HepG2 (cell line): ENCODE data around the gene SYTL1. TPM values are rescaled to one million over a fixed set of nuclear protein-coding genes. Genes with fewer than 3 reads are reported as not detected.

ENCODE experiments used
- ATAC-seq: fragments of 200-7000 bp; cut with Tn5 transposase; 3 replicates; pipeline ENCODE4 v1.9.1; 2020; ENCODE audit warnings: mild to moderate bottlenecking, moderate library complexity
- BruUV-seq: library from RNA; stranded (reverse); fragments of 400-500 nt; replicated peaks from 2 replicates; lab custom pipeline; 2021; lab: Mats Ljungman, UMichigan
- CTCF ChIA-PET: fragments of 300-600 bp; formaldehyde crosslinking; extraction: SDS; loops from one replicate; lab custom pipeline; 2021; ENCODE audit warnings: low total read pairs, inconsistent platforms, low intra/inter-chr PET ratio; lab: Yijun Ruan, JAX
- POLR2A ChIA-PET: fragments of 350-600 bp; sonication (Branson Sonifier 250); formaldehyde crosslinking; loops from one replicate; lab custom pipeline; 2020; ENCODE audit warnings: antibody characterized with exemption, inconsistent platforms; lab: Yijun Ruan, JAX
- DNase-seq: peaks from one replicate; pipeline ENCODE4 v3.0.0-alpha.2; 2015; ENCODE audit warnings: low spot score
- FAIRE-seq: peaks from 3 replicates; lab custom pipeline; 2011; peaks lifted over from hg19 to GRCh38; lab: Jason Lieb, UNC
- H2AFZ ChIP-seq: one replicate; pipeline ENCODE4 v1.6.1; 2011; ENCODE audit warnings: low read length, inconsistent platforms
- H3K27ac ChIP-seq: fragments of 300-600 bp; 3 replicates; pipeline ENCODE4 v1.8.0; 2011; ENCODE audit warnings: mixed run types, mild to moderate bottlenecking, mixed read lengths, low read length, inconsistent platforms; ENCODE audit not compliant: insufficient read depth; ENCODE audit errors: extremely low read length
- H3K27me3 ChIP-seq, 2 experiments: fragments of 200-600 bp in 1 of 2; 2 replicates in 1 of 2; 3 replicates in 1 of 2; pipeline versions ENCODE4 v1.6.0 to v1.8.0; 2011; ENCODE audit warnings: low read length in 2 of 2, mild to moderate bottlenecking in 2 of 2, moderate library complexity in 2 of 2, inconsistent platforms in 1 of 2; ENCODE audit not compliant: insufficient read depth in 2 of 2, control insufficient read depth in 1 of 2
- H3K36me3 ChIP-seq, 2 experiments: fragments of 200-600 bp in 1 of 2; replicated peaks in 1 of 2; 2 replicates in 1 of 2; 3 replicates in 1 of 2; pipeline versions ENCODE4 v1.5.1 to v1.8.0; 2011; ENCODE audit warnings: low read length in 2 of 2, inconsistent platforms in 1 of 2; ENCODE audit not compliant: insufficient read depth in 2 of 2, control insufficient read depth in 1 of 2
- H3K4me1 ChIP-seq: 2 replicates; pipeline ENCODE4 v1.5.1; 2012; ENCODE audit warnings: low read length, inconsistent platforms; ENCODE audit not compliant: insufficient read depth
- H3K4me2 ChIP-seq: 2 replicates; pipeline ENCODE4 v1.6.0; 2011; ENCODE audit warnings: low read depth, low read length, inconsistent platforms
- H3K4me3 ChIP-seq, 3 experiments: fragments of 200-600 bp in 1 of 3; sonication (generic), shearing (Covaris generic) in 1 of 3; replicated peaks in 1 of 3; 2 replicates each; pipeline ENCODE4 v1.5.1; 2011 to 2016; ENCODE audit warnings: low read length in 3 of 3, inconsistent platforms in 2 of 3, low read depth in 2 of 3, mild to moderate bottlenecking in 2 of 3, control low read depth in 1 of 3, mixed read lengths in 1 of 3; ENCODE audit not compliant: insufficient read depth in 1 of 3
- H3K79me2 ChIP-seq: one replicate; pipeline ENCODE4 v1.6.1; 2011; ENCODE audit warnings: low read length, inconsistent platforms; ENCODE audit not compliant: insufficient read depth
- H3K9ac ChIP-seq: 2 replicates; pipeline ENCODE4 v1.6.0; 2011; ENCODE audit warnings: mild to moderate bottlenecking, low read depth, low read length, inconsistent platforms; ENCODE audit not compliant: insufficient read depth
- H3K9me3 ChIP-seq: 2 replicates; pipeline ENCODE4 v1.5.1; 2012; ENCODE audit warnings: mild to moderate bottlenecking, low read length
- H4K20me1 ChIP-seq: 2 replicates; pipeline ENCODE4 v1.6.0; 2011; ENCODE audit warnings: inconsistent platforms, mild to moderate bottlenecking, low read length, moderate library complexity; ENCODE audit not compliant: insufficient read depth
- CTCF ChIP-seq: sonication (generic); formaldehyde crosslinking; IDR thresholded peaks from 2 replicates; pipeline ENCODE4 v1.5.0; 2020; ENCODE audit warnings: mild to moderate bottlenecking, missing genetic modification reagents, moderate library complexity
- EED ChIP-seq: sonication (generic); formaldehyde crosslinking; IDR thresholded peaks from 2 replicates; pipeline ENCODE4 v1.5.0; 2020; ENCODE audit warnings: mild to moderate bottlenecking, missing genetic modification reagents
- ISL2 ChIP-seq: sonication (generic); formaldehyde crosslinking; IDR thresholded peaks from 2 replicates; pipeline ENCODE4 v1.5.0; 2020; ENCODE audit warnings: missing genetic modification reagents
- RAD21 ChIP-seq: fragments of 450-650 bp; formaldehyde crosslinking; IDR thresholded peaks from 2 replicates; pipeline ENCODE4 v1.5.0; 2020; ENCODE audit warnings: mild to moderate bottlenecking
- SKI ChIP-seq: fragments of 450-650 bp; IDR thresholded peaks from one replicate; pipeline ENCODE4 v1.6.1; 2018; ENCODE audit warnings: mild to moderate bottlenecking; ENCODE audit not compliant: partially characterized antibody
- SMC3 ChIP-seq: IDR thresholded peaks from 2 replicates; pipeline ENCODE4 v1.6.1; 2011; ENCODE audit warnings: low read length, improper control_type of control experiment
- STAG1 ChIP-seq: sonication (generic); formaldehyde crosslinking; IDR thresholded peaks from 2 replicates; pipeline ENCODE4 v1.4.0; 2020; ENCODE audit warnings: missing genetic modification reagents
- XRCC5 ChIP-seq: fragments of 200-400 bp; formaldehyde crosslinking; optimal IDR thresholded peaks from 2 replicates; pipeline ENCODE3; 2017; ENCODE audit warnings: mild to moderate bottlenecking, low read length
- ZFP91 ChIP-seq: sonication (generic); formaldehyde crosslinking; IDR thresholded peaks from 2 replicates; pipeline ENCODE4 v1.9.0; 2022; ENCODE audit warnings: missing genetic modification reagents, mild to moderate bottlenecking, borderline replicate concordance
- ZSCAN31 ChIP-seq: sonication (generic); formaldehyde crosslinking; IDR thresholded peaks from 2 replicates; pipeline ENCODE4 v1.5.0; 2020; ENCODE audit warnings: low read depth, mild to moderate bottlenecking, missing genetic modification reagents
- WGBS: methylation state at CpG from one replicate; pipeline ENCODE4 v1.1.6; 2017; ENCODE audit warnings: low lambda C conversion rate; 5-methylcytosine and 5-hydroxymethylcytosine counted together
- in situ Hi-C: cut with HindIII; loops from 2 replicates; pipeline ENCODE4 v1.10.0; 2017; ENCODE audit warnings: low pct_unique_long_range_greater_than_20kb; ENCODE audit not compliant: extremely low pct_ligation_motif_present
- intact Hi-C: fragments of 100-400 bp; cut with micrococcal nuclease; formaldehyde crosslinking; loops from one replicate; pipeline ENCODE4 v1.10.0; 2022; ENCODE audit not compliant: unreplicated experiment
- polyA plus RNA-seq, 8 experiments: library from polyadenylated mRNA; depleted of rRNA in 3 of 8; stranded (reverse) in 7 of 8; unstranded in 1 of 8; fragments of >200 nt; fragmentation: Illumina TruSeq in 4 of 8; extraction: Trizol in 4 of 8; gene quantifications; 2 replicates each; pipeline versions ENCODE4 v1.2.1 to v1.2.3, GENCODE V29; 2011 to 2016; ENCODE audit warnings: low read depth in 4 of 8, missing spikeins in 1 of 8, mixed read lengths in 1 of 8; ENCODE audit not compliant: insufficient read depth in 1 of 8
- total RNA-seq, 5 experiments: library from RNA; depleted of rRNA; stranded (reverse); fragments of >200 nt; fragmentation: Illumina TruSeq; extraction: Trizol; gene quantifications; 2 replicates each; pipeline ENCODE4 v1.2.3, GENCODE V29; 2016; ENCODE audit warnings: low read depth in 1 of 5
- TF ChIP-seq, protein P1 (sequence below): sonication (generic); formaldehyde crosslinking; IDR thresholded peaks from 2 replicates; pipeline ENCODE4 v1.4.0; 2020; ENCODE audit warnings: missing genetic modification reagents

Gene SYTL1
- total and polyA plus RNA-seq, 2 of the 13 experiments (the other 11 are each of a cell fraction or from before 2014, with no cell fraction given): 11.1 to 17.8 TPM

DNA sequence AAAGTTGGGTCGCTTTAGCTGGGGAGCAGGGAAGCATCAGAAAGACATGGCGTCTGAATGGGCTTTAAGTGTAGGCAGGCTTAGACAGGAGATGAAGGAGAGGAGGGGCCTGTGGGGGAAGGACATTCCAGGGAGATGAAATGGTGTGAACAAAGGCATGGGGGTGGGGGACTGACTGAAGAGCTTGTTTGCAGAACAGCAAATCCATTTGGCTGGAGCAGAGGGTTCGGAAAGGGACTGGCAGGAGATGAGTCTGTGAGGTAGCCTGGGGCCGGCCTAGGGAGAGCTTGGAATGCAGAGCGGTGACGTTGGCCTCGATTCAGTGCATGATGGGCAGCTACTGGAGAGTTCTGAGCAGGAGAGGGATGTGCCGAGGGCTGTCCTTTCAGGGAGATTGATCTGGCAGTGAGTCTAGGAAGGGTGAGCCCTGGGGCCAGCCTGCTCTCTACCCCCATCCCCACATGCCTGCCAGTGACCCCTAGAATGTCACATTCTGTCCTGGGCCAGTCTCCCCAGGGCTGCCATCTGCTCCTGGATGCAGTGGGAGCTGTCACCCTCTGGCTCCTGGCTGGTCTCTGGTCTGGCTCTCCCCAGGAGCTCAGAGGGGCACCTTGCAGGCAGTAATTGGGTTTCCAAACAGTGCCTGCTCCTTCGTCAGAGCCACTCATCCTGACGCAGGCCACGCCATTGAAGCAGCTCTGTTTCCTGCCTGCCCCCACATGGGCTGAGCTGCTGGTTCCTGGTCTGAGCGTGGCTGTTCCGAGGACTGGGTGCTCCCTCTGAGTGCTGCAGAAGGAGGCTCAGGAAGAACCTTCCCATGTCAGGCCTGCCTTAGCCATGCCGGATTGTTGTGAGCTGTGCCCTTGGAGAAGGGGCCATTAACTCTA lies 42.2 kb upstream of the SYTL1 start (continued):
- TF ChIP-seq, protein P1, sequence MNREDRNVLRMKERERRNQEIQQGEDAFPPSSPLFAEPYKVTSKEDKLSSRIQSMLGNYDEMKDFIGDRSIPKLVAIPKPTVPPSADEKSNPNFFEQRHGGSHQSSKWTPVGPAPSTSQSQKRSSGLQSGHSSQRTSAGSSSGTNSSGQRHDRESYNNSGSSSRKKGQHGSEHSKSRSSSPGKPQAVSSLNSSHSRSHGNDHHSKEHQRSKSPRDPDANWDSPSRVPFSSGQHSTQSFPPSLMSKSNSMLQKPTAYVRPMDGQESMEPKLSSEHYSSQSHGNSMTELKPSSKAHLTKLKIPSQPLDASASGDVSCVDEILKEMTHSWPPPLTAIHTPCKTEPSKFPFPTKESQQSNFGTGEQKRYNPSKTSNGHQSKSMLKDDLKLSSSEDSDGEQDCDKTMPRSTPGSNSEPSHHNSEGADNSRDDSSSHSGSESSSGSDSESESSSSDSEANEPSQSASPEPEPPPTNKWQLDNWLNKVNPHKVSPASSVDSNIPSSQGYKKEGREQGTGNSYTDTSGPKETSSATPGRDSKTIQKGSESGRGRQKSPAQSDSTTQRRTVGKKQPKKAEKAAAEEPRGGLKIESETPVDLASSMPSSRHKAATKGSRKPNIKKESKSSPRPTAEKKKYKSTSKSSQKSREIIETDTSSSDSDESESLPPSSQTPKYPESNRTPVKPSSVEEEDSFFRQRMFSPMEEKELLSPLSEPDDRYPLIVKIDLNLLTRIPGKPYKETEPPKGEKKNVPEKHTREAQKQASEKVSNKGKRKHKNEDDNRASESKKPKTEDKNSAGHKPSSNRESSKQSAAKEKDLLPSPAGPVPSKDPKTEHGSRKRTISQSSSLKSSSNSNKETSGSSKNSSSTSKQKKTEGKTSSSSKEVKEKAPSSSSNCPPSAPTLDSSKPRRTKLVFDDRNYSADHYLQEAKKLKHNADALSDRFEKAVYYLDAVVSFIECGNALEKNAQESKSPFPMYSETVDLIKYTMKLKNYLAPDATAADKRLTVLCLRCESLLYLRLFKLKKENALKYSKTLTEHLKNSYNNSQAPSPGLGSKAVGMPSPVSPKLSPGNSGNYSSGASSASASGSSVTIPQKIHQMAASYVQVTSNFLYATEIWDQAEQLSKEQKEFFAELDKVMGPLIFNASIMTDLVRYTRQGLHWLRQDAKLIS (CRISPR knock-in tag): no peak

DNA sequence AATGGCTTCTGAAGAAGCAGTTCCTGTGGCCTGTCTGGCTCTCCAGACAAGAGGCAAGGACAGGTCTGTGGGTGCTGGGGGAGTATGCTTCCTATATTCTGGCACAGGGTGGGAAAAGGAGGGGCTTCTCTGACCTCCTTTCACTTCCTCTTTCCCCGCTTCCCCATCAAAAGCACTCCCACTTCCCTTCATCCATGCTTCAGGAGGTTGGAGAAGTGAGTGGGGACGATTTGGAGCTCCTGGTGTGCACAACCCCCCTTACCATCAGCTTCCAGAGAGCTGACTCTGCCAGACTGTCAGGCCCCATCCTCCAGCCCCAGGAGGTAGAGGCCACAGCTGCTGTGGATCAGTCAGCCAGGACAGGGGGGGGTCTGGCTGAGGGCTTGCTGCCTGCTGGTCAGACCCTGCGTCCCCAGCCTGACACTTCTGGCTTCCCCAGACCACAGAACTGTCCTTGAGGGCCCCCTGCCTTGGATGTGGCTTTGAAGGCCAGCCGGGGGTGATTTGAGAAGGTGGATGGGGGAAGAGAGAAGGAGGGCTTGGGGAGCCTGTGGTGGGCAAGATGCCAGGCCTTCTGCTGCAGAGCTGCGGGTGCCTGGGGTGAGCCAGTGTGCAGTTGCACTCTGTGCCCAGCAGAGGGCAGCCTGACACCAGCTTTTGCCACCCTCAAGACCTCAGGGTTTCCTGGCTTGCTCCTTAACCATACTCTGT lies 41.3 kb upstream of the SYTL1 start:
- in situ Hi-C loops (no loop called here), intact Hi-C loops (loop anchor here (1.0 kb wide), 1 partner anchor 88 kb away; no protein-coding TSS in a partner anchor)
- H3K4me2 ChIP-seq: no peak overlapping the region
- H3K4me3 ChIP-seq: no peak overlapping the region
- H3K27ac ChIP-seq: no peak overlapping the region
- no peaks in the 10 kb centered on the region for H3K4me1 ChIP-seq
- H3K9ac ChIP-seq: no peak overlapping the region
- H3K36me3 ChIP-seq: peaks cover 0 to 13% of the 10 kb centered on the region in 2 experiments; a peak in 2 of 5 replicates
- CTCF ChIA-PET: interaction anchor here (1.1 to 4.0 kb wide), 4 partner anchors 57 to 95 kb away, joined by 5 to 43 read pairs (median 12); partner anchors contain the start of gene GPR3
- H2AFZ ChIP-seq: no peak overlapping the region
- peak; percentile 86 for ATAC-seq
- no peaks in the 10 kb centered on the region for H3K79me2 ChIP-seq
- H3K27me3 ChIP-seq: no peaks in the 10 kb centered on the region
- no peaks in the 10 kb centered on the region for H3K9me3 ChIP-seq
- POLR2A ChIA-PET: no interaction called here
- DNase-seq: peak; percentile 61
- BruUV-seq: no TSS peak
- WGBS: 97% methylated on average over 2 of the region's 5 CpGs
- no peaks in the 10 kb centered on the region for H4K20me1 ChIP-seq
- FAIRE-seq: peak; percentile 76
- TF ChIP-seq RAD21 (CRISPR knock-in tag): peak; percentile 93
- TF ChIP-seq EED: 0 out of 2 replicates have a peak, but pooled peaks have one; percentile 50
- peak; percentile 32; the same call in 1 of the 2 replicates for TF ChIP-seq ZFP91
- no peak for TF ChIP-seq ISL2
- TF ChIP-seq SKI: no peak
- TF ChIP-seq ZSCAN31: 0 out of 2 replicates have a peak, but pooled peaks have one; percentile 28
- TF ChIP-seq STAG1 (CRISPR knock-in tag): peak; percentile 94
- peak; percentile 74 for TF ChIP-seq XRCC5
- TF ChIP-seq CTCF (CRISPR knock-in tag): peak; percentile 98
- TF ChIP-seq SMC3: peak; percentile 55
